Measurements from ENCODE around the gene MFRP. TPM values are rescaled to one million over a fixed set of nuclear protein-coding genes. Genes with fewer than 3 reads are reported as not detected.

Gene MFRP
- total and polyA plus RNA-seq, 9 of the 15 experiments (the other 6 are each of a cell fraction or from before 2014, with no cell fraction given), result not detected

DNA sequence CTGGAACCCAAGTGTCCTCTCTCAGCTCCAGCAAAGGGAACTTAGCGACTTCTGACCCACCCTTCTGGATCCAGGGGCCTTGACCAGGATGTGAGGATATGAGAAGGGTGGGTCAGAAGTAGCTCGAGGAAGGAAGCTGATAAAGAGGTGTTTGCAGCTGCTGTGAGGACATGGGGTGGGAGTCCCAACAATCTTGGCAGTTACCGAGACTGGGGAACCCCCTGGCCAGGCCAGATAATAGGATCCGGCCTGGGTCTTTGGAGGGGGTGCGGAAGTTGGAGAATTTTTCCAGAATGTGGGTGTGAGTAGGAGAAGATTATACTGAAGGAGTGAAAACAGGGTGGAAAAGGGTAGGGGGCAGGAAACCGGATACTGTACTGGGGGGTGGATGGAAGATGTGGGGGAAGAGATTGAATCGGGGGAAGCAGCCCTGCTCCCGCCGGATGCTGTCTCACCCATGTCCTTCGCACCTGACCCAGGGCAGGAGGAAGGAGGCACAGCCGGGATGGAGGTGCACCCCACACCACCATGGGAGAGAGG lies 26.7 kb downstream of the MFRP start (continued):
- TF ChIP-seq CCNT2 (IDR thresholded peaks at IDR 0.05; ENCODE audit: borderline replicate concordance, extremely low read depth, insufficient read length, low read depth, low read length) (no peak), TCF7 (IDR thresholded peaks at IDR 0.05; ENCODE audit: borderline replicate concordance) (no peak), ZNF232 (CRISPR knock-in tag; IDR thresholded peaks at IDR 0.05) (no peak), ZNF121 (CRISPR knock-in tag; conservative IDR thresholded peaks at IDR 0.05) (no peak), ZNF778 (CRISPR knock-in tag; IDR thresholded peaks at IDR 0.05) (no peak), RUNX1 (IDR thresholded peaks at IDR 0.05; ENCODE audit: low read depth) (no peak), ZNF766 (CRISPR knock-in tag; conservative IDR thresholded peaks at IDR 0.05) (no peak), MCM5 (IDR thresholded peaks at IDR 0.05; ENCODE audit: low read depth) (no peak), ATF1 (CRISPR knock-in tag; IDR thresholded peaks at IDR 0.05) (no peak), ATF1 (tag; IDR thresholded peaks at IDR 0.05) (no peak), MAFK (IDR thresholded peaks at IDR 0.05; ENCODE audit: low read length) (no peak), ZNF324 (CRISPR knock-in tag; IDR thresholded peaks at IDR 0.05) (no peak), POU5F1 (IDR thresholded peaks at IDR 0.05; ENCODE audit: borderline replicate concordance, low read depth, low read length, partially characterized antibody) (no peak), NEUROD1 (IDR thresholded peaks at IDR 0.05; ENCODE audit: borderline replicate concordance, low read depth, low read length, partially characterized antibody) (no peak), BRD4 (IDR thresholded peaks at IDR 0.05) (no peak), EP300 (IDR thresholded peaks at IDR 0.05; ENCODE audit: low read length) (peak; percentile 71; the same call in 1 of the 2 replicates), MIER1 (IDR thresholded peaks at IDR 0.05; ENCODE audit: low read depth) (no peak), ELF2 (CRISPR knock-in tag; IDR thresholded peaks at IDR 0.05) (no peak), IFI16 (CRISPR knock-in tag; IDR thresholded peaks at IDR 0.05) (no peak), E4F1 (CRISPR knock-in tag; IDR thresholded peaks at IDR 0.05; ENCODE audit: borderline replicate concordance) (no peak), CLOCK (CRISPR knock-in tag; IDR thresholded peaks at IDR 0.05; ENCODE audit: borderline replicate concordance) (no peak), FIP1L1 (IDR thresholded peaks at IDR 0.05; ENCODE audit: low read depth, low read length, poor library complexity, severe bottlenecking) (no peak), WHSC1 (IDR thresholded peaks at IDR 0.05; ENCODE audit: low read length) (no peak), MEF2A (IDR thresholded peaks at IDR 0.05; ENCODE audit: control insufficient read depth, low read depth, low read length) (no peak), ZFX (CRISPR knock-in tag; IDR thresholded peaks at IDR 0.05) (no peak), NCOA1 (IDR thresholded peaks at IDR 0.05; ENCODE audit: low read depth) (no peak; the same call in 1 of the 2 replicates), ETS2 (tag; IDR thresholded peaks at IDR 0.05; ENCODE audit: borderline replicate concordance, poor library complexity, severe bottlenecking) (no peak), RBM39 (optimal IDR thresholded peaks at IDR 0.05; ENCODE audit: low read depth, low read length) (no peak)

Data from K562 (cell line).